Endothelial cell of umbilical vein (primary cell): ENCODE results near the gene PRMT9. TPM values are rescaled to one million over a fixed set of nuclear protein-coding genes. Genes with fewer than 3 reads are reported as not detected.

Experiments used
- BruUV-seq: library from RNA; stranded (reverse); fragments of 400-500 nt; replicated peaks from 2 replicates; lab custom pipeline; 2021; lab: Mats Ljungman, UMichigan
- CTCF ChIA-PET: fragments of 300-600, 350-600 bp; sonication (Branson Sonifier 250); formaldehyde crosslinking; loops from one replicate; lab custom pipeline; 2021; ENCODE audit warnings: antibody characterized with exemption, inconsistent platforms; lab: Charles Lee
- POLR2A ChIA-PET: fragments of 300-600, 350-600 bp; sonication (Branson Sonifier 250); formaldehyde crosslinking; loops from one replicate; lab custom pipeline; 2021; ENCODE audit warnings: antibody characterized with exemption, inconsistent platforms; lab: Charles Lee
- DNase-seq: peaks from one replicate; pipeline ENCODE4 v3.0.0-alpha.2; 2011; ENCODE audit warnings: low read depth, low spot score
- FAIRE-seq: peaks from 2 replicates; lab custom pipeline; 2011; peaks lifted over from hg19 to GRCh38; lab: Jason Lieb, UNC
- H2AFZ ChIP-seq: 2 replicates; pipeline ENCODE4 v1.6.0; 2012; ENCODE audit warnings: low read depth, low read length, control low read depth, inconsistent platforms
- H3K27ac ChIP-seq: 2 replicates; pipeline ENCODE4 v1.5.1; 2011; ENCODE audit warnings: low read depth, mild to moderate bottlenecking, control low read depth, low read length, moderate library complexity; ENCODE audit not compliant: insufficient read depth
- H3K27me3 ChIP-seq, 2 experiments: 2 replicates each; pipeline versions ENCODE4 v1.6.0 to v1.6.1; 2011; ENCODE audit warnings: low read length in 2 of 2, mixed read lengths in 1 of 2; ENCODE audit not compliant: control insufficient read depth in 2 of 2, insufficient read depth in 2 of 2
- H3K36me3 ChIP-seq, 2 experiments: 2 replicates in 1 of 2; 3 replicates in 1 of 2; pipeline ENCODE4 v1.5.1; 2011; ENCODE audit warnings: low read length in 2 of 2, mild to moderate bottlenecking in 1 of 2, moderate library complexity in 1 of 2; ENCODE audit not compliant: control insufficient read depth in 2 of 2, insufficient read depth in 2 of 2; ENCODE audit errors: extremely low read depth in 1 of 2
- H3K4me1 ChIP-seq: 3 replicates; pipeline ENCODE4 v1.5.1; 2011; ENCODE audit warnings: mild to moderate bottlenecking, low read length; ENCODE audit not compliant: control insufficient read depth, insufficient read depth; ENCODE audit errors: extremely low read depth
- H3K4me2 ChIP-seq: 2 replicates; pipeline ENCODE4 v1.6.1; 2011; ENCODE audit warnings: low read length, control low read depth, mixed read lengths; ENCODE audit not compliant: insufficient read depth
- H3K4me3 ChIP-seq, 3 experiments: fragments of 200-600 bp in 1 of 3; sonication (generic), shearing (Covaris generic) in 1 of 3; replicated peaks in 1 of 3; 2 replicates each; pipeline ENCODE4 v1.5.1; 2011 to 2016; ENCODE audit warnings: control low read depth in 3 of 3, low read length in 3 of 3, mild to moderate bottlenecking in 2 of 3, inconsistent platforms in 1 of 3, low read depth in 1 of 3, moderate library complexity in 1 of 3; ENCODE audit not compliant: insufficient read depth in 1 of 3
- H3K79me2 ChIP-seq: 2 replicates; pipeline ENCODE4 v1.6.0; 2012; ENCODE audit warnings: low read length, inconsistent platforms; ENCODE audit not compliant: control insufficient read depth, insufficient read depth
- H3K9ac ChIP-seq: replicated peaks from 2 replicates; pipeline ENCODE3; 2011; ENCODE audit warnings: low read length, control low read depth; ENCODE audit not compliant: insufficient read depth; ENCODE audit errors: extremely low read depth
- H3K9me1 ChIP-seq: replicated peaks from 3 replicates; pipeline ENCODE4 v1.6.0; 2011; ENCODE audit warnings: mild to moderate bottlenecking, low read length; ENCODE audit not compliant: control insufficient read depth, insufficient read depth; ENCODE audit errors: extremely low read depth
- H3K9me3 ChIP-seq: replicated peaks from 2 replicates; pipeline ENCODE4 v1.5.1; 2012; ENCODE audit warnings: low read length, inconsistent platforms; ENCODE audit not compliant: control insufficient read depth, insufficient read depth
- H4K20me1 ChIP-seq: replicated peaks from 2 replicates; pipeline ENCODE3; 2011; ENCODE audit warnings: mild to moderate bottlenecking, low read length; ENCODE audit not compliant: control insufficient read depth, insufficient read depth; ENCODE audit errors: extremely low read depth
- CTCF ChIP-seq, 2 donors: IDR thresholded peaks; 1 replicate in 1 of 2; 2 replicates in 1 of 2; pipeline ENCODE4 v1.5.1; 2011; ENCODE audit warnings: low read length in 2 of 2, mild to moderate bottlenecking in 2 of 2, moderate library complexity in 2 of 2, control low read depth in 1 of 2, inconsistent platforms in 1 of 2, low read depth in 1 of 2; ENCODE audit not compliant: insufficient read depth in 1 of 2; ENCODE audit errors: extremely low read depth in 1 of 2
- EZH2 ChIP-seq: IDR thresholded peaks from 2 replicates; pipeline ENCODE4 v1.6.1; 2012; ENCODE audit warnings: borderline replicate concordance, low read depth, mild to moderate bottlenecking, moderate library complexity, low read length, inconsistent platforms; ENCODE audit not compliant: severe bottlenecking
- FOS ChIP-seq: IDR thresholded peaks from 2 replicates; pipeline ENCODE4 v1.6.1; 2011; ENCODE audit warnings: mild to moderate bottlenecking, low read length, moderate library complexity, borderline replicate concordance; ENCODE audit not compliant: insufficient read depth
- GATA2 ChIP-seq: IDR thresholded peaks from 2 replicates; pipeline ENCODE4 v1.7.0; 2011; ENCODE audit warnings: low read depth, mild to moderate bottlenecking, moderate library complexity, mixed read lengths, low read length; ENCODE audit not compliant: insufficient read length, insufficient read depth
- JUN ChIP-seq: IDR thresholded peaks from 2 replicates; pipeline ENCODE4 v1.6.1; 2011; ENCODE audit warnings: borderline replicate concordance, low read depth; ENCODE audit not compliant: insufficient read length, insufficient read depth
- MAX ChIP-seq: IDR thresholded peaks from 2 replicates; pipeline ENCODE4 v1.6.1; 2011; ENCODE audit not compliant: insufficient read depth, insufficient read length
- MYC ChIP-seq: IDR thresholded peaks from one replicate; pipeline ENCODE4 v1.6.1; 2011; ENCODE audit warnings: mild to moderate bottlenecking, low read depth, low read length
- POLR2A ChIP-seq: IDR thresholded peaks from 2 replicates; pipeline ENCODE4 v1.6.1; 2012; ENCODE audit warnings: low read depth, mild to moderate bottlenecking, control low read depth, low read length
- POLR2AphosphoS5 ChIP-seq: IDR thresholded peaks from 2 replicates; pipeline ENCODE4 v1.6.1; 2012; ENCODE audit warnings: low read depth, mild to moderate bottlenecking, control low read depth, low read length, moderate library complexity; ENCODE audit not compliant: insufficient read depth
- dilution Hi-C: fragments of 300-500 bp; cut with MboI; formaldehyde crosslinking; loops from one replicate; pipeline ENCODE4 v1.15.0; 2019; ENCODE audit warnings: low sequenced_read_pairs; ENCODE audit not compliant: extremely low pct_ligation_motif_present
- intact Hi-C: fragments of 100-400 bp; cut with micrococcal nuclease; formaldehyde crosslinking; loops from one replicate; pipeline ENCODE4 v1.10.0; 2022
- polyA plus RNA-seq, 4 experiments: library from polyadenylated mRNA; depleted of rRNA in 3 of 4; stranded (reverse) in 3 of 4; unstranded in 1 of 4; fragments of >200 nt; gene quantifications; 2 replicates each; pipeline versions ENCODE4 v1.2.1 to v1.2.3, GENCODE V29; 2011 to 2012; ENCODE audit warnings: missing spikeins in 1 of 4
- total RNA-seq: library from RNA; stranded (reverse); gene quantifications from 2 replicates; pipeline ENCODE4 v1.2.3, GENCODE V29; 2021

Gene PRMT9
- total and polyA plus RNA-seq, 2 donors (not counting 3 experiments of a cell fraction or from before 2014, with no cell fraction given) = 3.2 to 9.0 TPM

GRCh38 chr4:147643616-147644015 lies 40.3 kb downstream of the PRMT9 start:
- Histone ChIP-seq H3K27me3 (no peaks in the 10 kb centered on the region), H3K4me2 (no peak overlapping the region), H4K20me1 (no peaks in the 10 kb centered on the region), H3K36me3 (peaks cover 0 to 2% of the 10 kb centered on the region in 2 experiments), H2AFZ (no peak overlapping the region), H3K9me3 (no peaks in the 10 kb centered on the region), H3K4me3 (no peak overlapping the region), H3K9ac (no peak overlapping the region), H3K9me1 (no peaks in the 10 kb centered on the region), H3K79me2 (peaks cover 1% of the 10 kb centered on the region), H3K27ac (no peak overlapping the region), H3K4me1 (no peaks in the 10 kb centered on the region)
- no TSS peak for BruUV-seq
- TF ChIP-seq JUN = no peak
- TF ChIP-seq MYC = no peak
- TF ChIP-seq EZH2 = no peak
- TF ChIP-seq CTCF (IDR thresholded peaks at IDR 0.05; ENCODE audit: extremely low read depth in 1 of 2, insufficient read depth in 1 of 2, low read depth in 1 of 2, low read length in 2 of 2) = no peak
- no peak for TF ChIP-seq POLR2AphosphoS5
- no peak for TF ChIP-seq MAX
- TF ChIP-seq POLR2A = no peak
- no peak for TF ChIP-seq FOS
- TF ChIP-seq GATA2 = no peak
- POLR2A ChIA-PET = no interaction called here
- no peak for FAIRE-seq
- dilution Hi-C loops = no loop called here
- no peak for DNase-seq
- intact Hi-C loops = no loop called here
- CTCF ChIA-PET = interaction anchor here (2.5 kb wide), 1 partner anchor 224 kb away, joined by 16 read pairs; no protein-coding TSS in a partner anchor
